Esophagus muscularis mucosa (tissue), 4 donors: ENCODE data around the gene KPNA5. TPM values are rescaled to one million over a fixed set of nuclear protein-coding genes. Genes with fewer than 3 reads are reported as not detected.

Experiments
- DNase-seq: peaks from one replicate; pipeline ENCODE4 v3.0.0-alpha.2; 2017; ENCODE audit errors: extremely low spot score
- H3K27ac ChIP-seq, 4 donors: fragments of 200-600 bp; sonication (generic); replicated peaks in 1 of 4; 1 replicate in 3 of 4; 2 replicates in 1 of 4; pipeline ENCODE4 v1.5.1; 2016 to 2019; ENCODE audit warnings: mild to moderate bottlenecking in 1 of 4
- H3K27me3 ChIP-seq, 4 donors: fragments of 200-600 bp; sonication (generic); one replicate each; pipeline versions ENCODE4 v1.5.1 to v1.6.0; 2016 to 2019
- H3K36me3 ChIP-seq, 4 donors: fragments of 200-600 bp; sonication (generic); one replicate each; pipeline ENCODE4 v1.5.1; 2016 to 2019
- H3K4me1 ChIP-seq, 4 donors: fragments of 200-600 bp; sonication (generic); one replicate each; pipeline ENCODE4 v1.5.1; 2016 to 2019
- H3K4me3 ChIP-seq, 4 donors: fragments of 200-600 bp; sonication (generic); 1 replicate in 2 of 4; 2 replicates in 2 of 4; pipeline ENCODE4 v1.5.1; 2016 to 2019; ENCODE audit warnings: mild to moderate bottlenecking in 4 of 4, moderate library complexity in 1 of 4
- H3K9me3 ChIP-seq, 4 donors: fragments of 200-600 bp; sonication (generic); 1 replicate in 3 of 4; 2 replicates in 1 of 4; pipeline ENCODE4 v1.5.1; 2016 to 2019
- EP300 ChIP-seq: sonication (generic); formaldehyde crosslinking; IDR thresholded peaks from one replicate; pipeline ENCODE4 v1.6.1; 2017; ENCODE audit warnings: antibody characterized with exemption
- POLR2A ChIP-seq: fragments of 450-650 bp; IDR thresholded peaks from one replicate; pipeline ENCODE4 v1.6.1; 2017; ENCODE audit warnings: antibody characterized with exemption, moderate library complexity, mild to moderate bottlenecking, low read depth
- POLR2AphosphoS5 ChIP-seq, 2 donors: sonication (generic); formaldehyde crosslinking; IDR thresholded peaks; one replicate each; pipeline ENCODE4 v1.6.1; 2017; ENCODE audit warnings: antibody characterized with exemption in 2 of 2
- WGBS: methylation state at CpG from one replicate; pipeline ENCODE4 v1.1.5; 2018; 5-methylcytosine and 5-hydroxymethylcytosine counted together
- intact Hi-C: fragments of 100-400 bp; cut with DNase I; formaldehyde crosslinking; loops from one replicate; pipeline ENCODE4 v1.15.1; 2023
- total RNA-seq, 4 donors: library from RNA; depleted of rRNA; stranded (reverse); fragments of >200 nt; gene quantifications; one replicate each; pipeline versions ENCODE4 v1.1.0 to v1.2.1, GENCODE V29; 2016
- TF ChIP-seq, protein P1 (sequence below), 3 experiments: fragments of 200-600 bp in 2 of 3; fragments of 450-650 bp in 1 of 3; sonication (generic) in 2 of 3; IDR thresholded peaks; one replicate each; pipeline ENCODE4 v1.5.1; 2017 to 2019; ENCODE audit warnings: antibody characterized with exemption in 3 of 3, mild to moderate bottlenecking in 2 of 3, moderate library complexity in 1 of 3

Gene KPNA5
- total RNA-seq, 4 donors from 2014 or later, result 8.7 to 15.0 (median 12.7) TPM

DNA sequence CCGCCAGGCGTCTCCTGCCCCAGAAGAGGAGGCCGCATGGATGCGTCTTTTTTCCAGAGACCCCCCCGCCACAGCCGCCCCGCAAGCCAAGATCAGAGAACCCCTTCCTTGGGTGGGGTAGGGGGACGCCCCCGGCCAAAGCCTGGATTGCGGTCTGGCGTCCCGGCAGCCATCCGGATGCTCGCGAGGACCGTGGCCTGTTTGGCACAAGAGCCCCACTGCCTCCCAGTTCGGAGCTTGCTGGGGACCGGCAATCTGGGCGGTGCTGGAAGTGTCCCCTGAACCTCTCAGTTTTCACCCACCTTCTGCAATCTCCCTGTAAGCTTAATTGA, 83.6 kb downstream of the KPNA5 start:
- H3K27me3 ChIP-seq, result peaks cover 0 to 27% (median 11%) of the 10 kb centered on the region in 4 donors
- no peak for DNase-seq
- H3K36me3 ChIP-seq, result no peaks in the 10 kb centered on the region
- 30% methylated on average over 18 of the region's 19 CpGs for WGBS
- peaks cover 12 to 19% (median 17%) of the 10 kb centered on the region in 4 donors for H3K4me1 ChIP-seq
- intact Hi-C loops, result no loop called here
- H3K9me3 ChIP-seq, result no peaks in the 10 kb centered on the region
- peak overlapping the region in 3 of 4 donors; percentile 59 to 69 (median 62) for H3K27ac ChIP-seq
- peak overlapping the region; percentile 57 to 67 (median 61) for H3K4me3 ChIP-seq
- TF ChIP-seq, protein P1, sequence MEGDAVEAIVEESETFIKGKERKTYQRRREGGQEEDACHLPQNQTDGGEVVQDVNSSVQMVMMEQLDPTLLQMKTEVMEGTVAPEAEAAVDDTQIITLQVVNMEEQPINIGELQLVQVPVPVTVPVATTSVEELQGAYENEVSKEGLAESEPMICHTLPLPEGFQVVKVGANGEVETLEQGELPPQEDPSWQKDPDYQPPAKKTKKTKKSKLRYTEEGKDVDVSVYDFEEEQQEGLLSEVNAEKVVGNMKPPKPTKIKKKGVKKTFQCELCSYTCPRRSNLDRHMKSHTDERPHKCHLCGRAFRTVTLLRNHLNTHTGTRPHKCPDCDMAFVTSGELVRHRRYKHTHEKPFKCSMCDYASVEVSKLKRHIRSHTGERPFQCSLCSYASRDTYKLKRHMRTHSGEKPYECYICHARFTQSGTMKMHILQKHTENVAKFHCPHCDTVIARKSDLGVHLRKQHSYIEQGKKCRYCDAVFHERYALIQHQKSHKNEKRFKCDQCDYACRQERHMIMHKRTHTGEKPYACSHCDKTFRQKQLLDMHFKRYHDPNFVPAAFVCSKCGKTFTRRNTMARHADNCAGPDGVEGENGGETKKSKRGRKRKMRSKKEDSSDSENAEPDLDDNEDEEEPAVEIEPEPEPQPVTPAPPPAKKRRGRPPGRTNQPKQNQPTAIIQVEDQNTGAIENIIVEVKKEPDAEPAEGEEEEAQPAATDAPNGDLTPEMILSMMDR (IDR thresholded peaks at IDR 0.05), result no peak
- TF ChIP-seq EP300 (no peak), POLR2AphosphoS5 (IDR thresholded peaks at IDR 0.05) (no peak), POLR2A (no peak)

DNA sequence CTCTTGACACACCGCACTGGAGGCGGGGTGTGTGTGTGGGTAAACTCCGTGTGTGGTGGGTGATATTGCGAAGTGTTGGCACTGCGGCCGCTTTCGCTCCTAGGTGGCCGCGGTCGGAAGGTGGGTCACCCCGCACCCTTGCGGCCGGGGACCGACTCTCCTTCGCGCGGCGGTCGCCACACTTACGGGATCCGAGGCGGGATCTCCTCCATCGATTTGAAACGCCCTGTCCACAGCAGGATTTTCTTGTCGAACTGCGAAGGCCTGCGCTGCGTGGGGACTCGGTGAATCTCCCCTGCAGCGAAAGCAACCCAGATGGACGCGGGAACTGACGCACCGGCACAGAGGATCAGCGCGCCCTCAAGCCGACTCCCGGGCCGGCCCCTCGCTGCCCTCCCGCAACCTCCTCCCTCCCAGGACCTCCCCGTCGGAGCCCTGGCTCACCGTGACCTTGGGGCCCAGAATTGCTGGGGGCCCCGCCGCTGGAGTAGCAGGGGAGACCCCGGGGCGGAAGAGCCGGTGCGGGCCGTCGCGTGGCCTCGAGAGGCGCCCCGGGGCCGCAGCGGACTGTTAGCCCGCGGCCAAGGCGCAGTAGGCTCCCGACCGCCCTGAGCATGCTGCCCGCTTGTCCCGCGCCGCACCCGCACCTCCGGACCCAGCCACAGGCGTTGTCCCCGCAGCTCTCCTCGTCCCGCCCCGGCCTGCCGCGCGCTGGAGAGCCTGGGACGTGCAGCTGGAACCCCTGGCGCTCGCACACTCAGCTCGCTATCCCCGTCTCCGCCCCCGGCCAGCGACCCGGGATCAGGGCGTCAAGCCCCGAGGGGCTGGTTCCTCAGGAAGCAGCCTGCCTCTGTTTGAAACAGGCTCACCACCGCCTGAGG, 84.2 kb downstream of the KPNA5 start, which contains the start of gene FAM162B:
TSS of gene FAM162B (minus strand) at position 759 of the 881 bp plus-strand sequence. CDS start at position 616, 143 bp downstream.
- Histone ChIP-seq H3K36me3 (no peaks in the 10 kb centered on the region), H3K9me3 (no peaks in the 10 kb centered on the region), H3K4me1 (peaks cover 12 to 19% (median 17%) of the 10 kb centered on the region in 4 donors), H3K27me3 (peaks cover 0 to 27% (median 11%) of the 10 kb centered on the region in 4 donors), H3K27ac (peak within 1 kb of the TSS; percentile 50 to 69 (median 60)), H3K4me3 (peak within 1 kb of the TSS; percentile 57 to 67 (median 61))
- TF ChIP-seq EP300, result no peak
- TF ChIP-seq, protein P1 (IDR thresholded peaks at IDR 0.05), result no peak
- no peak for TF ChIP-seq POLR2A
- TF ChIP-seq POLR2AphosphoS5 (IDR thresholded peaks at IDR 0.05), result no peak
- intact Hi-C loops, result no loop called here
- DNase-seq, result no peak
- WGBS, result 9% methylated on average over 6 of the region's 89 CpGs

DNA sequence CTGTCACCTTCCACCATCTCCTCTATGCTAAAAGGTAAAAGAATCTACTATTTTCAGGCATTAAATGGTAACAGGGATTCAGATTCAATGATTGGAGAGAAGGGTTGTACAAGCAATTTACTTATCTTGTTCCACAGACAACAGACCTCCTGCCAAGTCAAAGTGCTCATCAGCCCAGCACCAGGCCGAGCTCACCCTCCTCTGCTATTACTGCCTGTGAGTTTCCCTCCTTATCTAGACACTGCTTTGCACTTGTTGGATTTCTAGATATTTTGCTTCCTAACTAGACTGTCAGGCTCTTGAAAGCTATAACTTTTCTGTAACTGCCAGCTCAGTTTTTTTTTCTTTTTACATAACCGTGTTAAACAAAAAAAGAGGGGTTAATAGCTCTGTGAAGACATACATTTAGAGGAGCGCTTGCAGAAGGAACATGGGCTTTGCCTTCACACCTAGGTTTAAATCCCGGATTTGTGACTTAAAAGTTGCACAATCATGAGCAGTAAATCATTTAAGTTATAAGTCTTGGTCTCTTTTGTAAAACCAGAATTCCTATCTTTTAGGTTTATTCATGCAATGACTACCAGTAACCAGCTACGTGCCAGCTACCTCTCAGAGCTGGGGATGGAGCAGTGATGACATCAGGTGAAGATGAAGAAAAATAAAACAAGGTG, 85.6 kb downstream of the KPNA5 start:
- intact Hi-C loops, result no loop called here

DNA sequence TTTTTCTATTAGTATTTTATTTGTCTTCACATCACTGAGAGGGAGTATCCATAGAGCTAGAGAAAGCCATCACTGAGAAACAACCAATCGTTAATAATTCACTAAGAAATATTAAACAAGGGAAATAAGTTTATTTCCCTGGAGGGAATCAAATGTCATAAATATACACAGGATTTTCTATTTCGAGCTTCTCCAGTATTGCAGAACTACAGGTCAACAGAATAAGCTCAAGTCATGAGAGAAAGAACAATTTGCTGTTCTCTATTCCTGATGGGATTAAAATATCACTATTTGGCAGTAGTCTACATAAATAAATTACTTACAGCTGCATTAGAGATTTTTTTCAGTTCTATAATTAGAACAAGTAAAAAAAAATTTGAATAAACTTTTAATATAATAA, 86.7 kb downstream of the KPNA5 start:
- no peak for DNase-seq
- intact Hi-C loops, result no loop called here
- Histone ChIP-seq H3K36me3 (no peaks in the 10 kb centered on the region), H3K9me3 (no peaks in the 10 kb centered on the region), H3K27me3 (peaks cover 0 to 27% (median 11%) of the 10 kb centered on the region in 4 donors), H3K4me3 (no peak overlapping the region), H3K27ac (no peak overlapping the region), H3K4me1 (peaks cover 12 to 19% (median 17%) of the 10 kb centered on the region in 4 donors)
- TF ChIP-seq POLR2AphosphoS5 (IDR thresholded peaks at IDR 0.05) (no peak), EP300 (no peak), POLR2A (no peak)
- TF ChIP-seq, protein P1 (IDR thresholded peaks at IDR 0.05), result no peak
- 53% methylated on average over 2 of the region's 2 CpGs for WGBS

More for the DNA sequence above, 85.6 kb downstream of the KPNA5 start:
- Histone ChIP-seq H3K36me3 (no peaks in the 10 kb centered on the region), H3K27me3 (peaks cover 0 to 27% (median 11%) of the 10 kb centered on the region in 4 donors), H3K4me1 (peaks cover 12 to 19% (median 17%) of the 10 kb centered on the region in 4 donors), H3K9me3 (no peaks in the 10 kb centered on the region), H3K27ac (no peak overlapping the region), H3K4me3 (no peak overlapping the region)
- 74% methylated on average over 5 of the region's 5 CpGs for WGBS
- no peak for DNase-seq
- TF ChIP-seq, protein P1 (IDR thresholded peaks at IDR 0.05), result no peak
- no peak for TF ChIP-seq POLR2AphosphoS5 (IDR thresholded peaks at IDR 0.05)
